ENCODE measurements around the gene MRPL49.

The MRPL49 gene

GRCh38 chr11:65121865-65122696, at the start of gene MRPL49, which contains the start of gene FAU:
Gene MRPL49 (plus strand): TSS chr11:65122321. CDS start chr11:65122347, 26 bp downstream.
Gene FAU (minus strand): TSS chr11:65122134. CDS start chr11:65121813, 321 bp downstream.
- peak; percentile 100 for DNase-seq

- no peak for DNase-seq
Observed at GRCh38 chr11:65072631-65072966, 49.5 kb upstream of the MRPL49 start.

- DNase-seq = no peak
Observed at GRCh38 chr11:65077451-65077850, 44.7 kb upstream of the MRPL49 start.

- DNase-seq = peak; percentile 76
Observed at GRCh38 chr11:65078151-65078550, 44.0 kb upstream of the MRPL49 start.

GRCh38 chr11:65078786-65079342, 43.3 kb upstream of the MRPL49 start:
- DNase-seq = no peak

- DNase-seq = peak; percentile 17
Observed at GRCh38 chr11:65083134-65083833, 38.8 kb upstream of the MRPL49 start.

GRCh38 chr11:65083834-65084597, 38.1 kb upstream of the MRPL49 start, which contains the start of the genes CDCA5 and ZFPL1:
Gene CDCA5 (minus strand): TSS chr11:65084040. CDS start chr11:65083978, 62 bp downstream.
Gene ZFPL1 (plus strand): TSS chr11:65084222. CDS start chr11:65084699, 477 bp downstream.
- DNase-seq = peak; percentile 96

GRCh38 chr11:65084598-65085375, 37.3 kb upstream of the MRPL49 start:
- no peak for DNase-seq

- DNase-seq = no peak
Observed at GRCh38 chr11:65085446-65085845, 36.7 kb upstream of the MRPL49 start.

GRCh38 chr11:65086809-65087208, 35.3 kb upstream of the MRPL49 start:
- no peak for DNase-seq

GRCh38 chr11:65087216-65087615, 34.9 kb upstream of the MRPL49 start:
- no peak for DNase-seq

- no peak for DNase-seq
Observed at GRCh38 chr11:65087827-65088226, 34.3 kb upstream of the MRPL49 start.

GRCh38 chr11:65089621-65090020, 32.5 kb upstream of the MRPL49 start:
- no peak for DNase-seq

- DNase-seq = no peak
Observed at GRCh38 chr11:65090628-65091027, 31.5 kb upstream of the MRPL49 start.

GRCh38 chr11:65095427-65095826, 26.7 kb upstream of the MRPL49 start:
- no peak for DNase-seq

- DNase-seq = peak; percentile 90
Observed at GRCh38 chr11:65095974-65096806, 25.9 kb upstream of the MRPL49 start, which contains the start of gene VPS51. Gene VPS51 (plus strand): TSS chr11:65096214. CDS start chr11:65096251, 37 bp downstream.

GRCh38 chr11:65096926-65097325, 25.2 kb upstream of the MRPL49 start:
- no peak for DNase-seq

GRCh38 chr11:65100674-65101350, 21.3 kb upstream of the MRPL49 start:
- no peak for DNase-seq

- DNase-seq = no peak
Observed at GRCh38 chr11:65102142-65103095, 19.7 kb upstream of the MRPL49 start.

Measured in stimulated activated CD4-positive, alpha-beta T cell treated with anti-CD3 and anti-CD28 coated beads, Interleukin-15, amount 100 ng/mL, for 24 hours (primary cell).